Measurements from ENCODE around the gene RBP2.

Gene RBP2

DNA sequence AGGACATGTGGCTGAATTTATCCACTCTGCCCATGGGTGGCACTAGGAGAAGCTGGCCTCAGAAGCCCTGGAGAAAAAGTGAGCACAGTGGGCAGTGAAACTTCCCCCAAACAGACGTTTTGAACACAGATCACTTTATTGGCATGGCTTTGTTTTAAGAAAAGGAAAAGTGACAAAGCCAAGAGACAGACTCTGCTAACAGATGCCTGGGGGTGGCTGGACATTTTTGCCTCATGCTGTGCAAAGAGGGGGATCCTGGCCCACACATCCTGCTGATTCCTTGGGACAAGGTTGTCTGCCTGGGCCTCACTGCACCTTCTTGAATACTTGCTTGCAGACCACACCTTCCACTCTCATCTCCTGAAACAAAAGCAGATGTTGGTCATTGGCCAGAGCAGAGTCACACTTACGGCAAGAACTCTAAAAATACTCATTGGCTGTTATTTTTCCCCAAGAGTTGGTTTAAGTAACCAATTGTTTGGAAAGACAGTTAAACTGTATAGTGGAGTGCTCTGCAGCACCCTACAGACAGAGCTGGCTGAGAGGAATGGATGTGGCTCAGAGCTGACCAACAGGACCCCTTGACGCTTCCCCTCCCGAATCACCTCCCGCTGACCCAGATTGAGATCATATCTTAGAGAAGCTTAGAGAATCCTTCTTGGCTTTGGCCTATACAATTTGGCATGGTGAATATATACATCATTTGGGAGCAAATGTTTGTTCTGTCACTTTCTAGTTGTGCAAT is 41.2 kb upstream of the RBP2 start:
- Histone ChIP-seq H3K9me3 (no peaks in the 10 kb centered on the region), H3K4me1 (ENCODE audit: control insufficient read depth in 1 of 2, insufficient read depth in 1 of 2, low read depth in 1 of 2, low read length in 1 of 2) (peaks cover 5 to 11% of the 10 kb centered on the region in 2 experiments), H3K27me3 (no peaks in the 10 kb centered on the region), H3K27ac (no peak overlapping the region), H3K36me3 (no peaks in the 10 kb centered on the region), H3K4me3 (ENCODE audit: low read depth in 1 of 2, low read length in 1 of 2) (no peak overlapping the region)
- TF ChIP-seq, protein P1, sequence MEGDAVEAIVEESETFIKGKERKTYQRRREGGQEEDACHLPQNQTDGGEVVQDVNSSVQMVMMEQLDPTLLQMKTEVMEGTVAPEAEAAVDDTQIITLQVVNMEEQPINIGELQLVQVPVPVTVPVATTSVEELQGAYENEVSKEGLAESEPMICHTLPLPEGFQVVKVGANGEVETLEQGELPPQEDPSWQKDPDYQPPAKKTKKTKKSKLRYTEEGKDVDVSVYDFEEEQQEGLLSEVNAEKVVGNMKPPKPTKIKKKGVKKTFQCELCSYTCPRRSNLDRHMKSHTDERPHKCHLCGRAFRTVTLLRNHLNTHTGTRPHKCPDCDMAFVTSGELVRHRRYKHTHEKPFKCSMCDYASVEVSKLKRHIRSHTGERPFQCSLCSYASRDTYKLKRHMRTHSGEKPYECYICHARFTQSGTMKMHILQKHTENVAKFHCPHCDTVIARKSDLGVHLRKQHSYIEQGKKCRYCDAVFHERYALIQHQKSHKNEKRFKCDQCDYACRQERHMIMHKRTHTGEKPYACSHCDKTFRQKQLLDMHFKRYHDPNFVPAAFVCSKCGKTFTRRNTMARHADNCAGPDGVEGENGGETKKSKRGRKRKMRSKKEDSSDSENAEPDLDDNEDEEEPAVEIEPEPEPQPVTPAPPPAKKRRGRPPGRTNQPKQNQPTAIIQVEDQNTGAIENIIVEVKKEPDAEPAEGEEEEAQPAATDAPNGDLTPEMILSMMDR (IDR thresholded peaks at IDR 0.05), result no peak

DNA sequence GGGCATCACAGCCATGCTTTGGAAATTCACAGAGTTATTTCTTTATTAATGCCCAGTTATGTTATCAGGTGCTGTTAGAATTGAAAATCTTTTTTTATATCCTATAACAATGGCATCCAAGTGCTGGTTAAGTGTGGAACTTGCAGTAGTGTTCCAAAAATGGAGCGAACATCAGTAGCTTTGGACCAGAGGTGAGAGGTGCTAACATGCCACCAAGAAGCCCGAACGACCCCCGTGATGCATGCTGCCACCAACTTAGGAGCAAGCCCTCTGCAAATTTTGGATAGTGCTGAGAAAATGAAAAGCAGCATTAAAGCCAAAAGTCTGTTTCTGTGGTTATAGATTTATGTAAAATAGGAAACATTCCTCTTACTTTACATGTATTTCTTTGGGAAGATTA is 38.4 kb upstream of the RBP2 start:
- Histone ChIP-seq H3K27me3 (no peaks in the 10 kb centered on the region), H3K4me3 (ENCODE audit: low read depth in 1 of 2, low read length in 1 of 2) (no peak overlapping the region), H3K27ac (no peak overlapping the region), H3K4me1 (ENCODE audit: control insufficient read depth in 1 of 2, insufficient read depth in 1 of 2, low read depth in 1 of 2, low read length in 1 of 2) (no peaks in the 10 kb centered on the region), H3K36me3 (no peaks in the 10 kb centered on the region), H3K9me3 (no peaks in the 10 kb centered on the region)
- TF ChIP-seq, protein P1 (IDR thresholded peaks at IDR 0.05), result no peak

DNA sequence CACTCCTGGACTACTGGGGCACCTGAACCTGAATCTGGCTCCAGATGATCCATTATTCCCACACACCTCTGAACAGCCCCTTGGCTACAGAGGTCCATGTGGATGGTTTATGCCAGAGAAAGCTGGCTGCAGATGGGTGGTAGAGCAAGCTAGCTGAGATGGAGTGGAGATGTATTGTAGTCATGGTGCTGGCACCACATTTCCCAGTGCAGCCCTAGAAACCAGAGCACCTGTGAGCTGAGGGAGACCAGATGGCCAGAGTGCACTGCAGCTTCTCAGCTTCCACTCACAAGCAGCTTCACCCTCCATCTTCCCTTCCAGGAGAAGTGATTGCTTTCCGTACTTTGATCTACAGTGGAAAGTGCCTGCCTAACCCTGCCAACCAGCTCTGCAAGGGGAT is 33.3 kb upstream of the RBP2 start:
- TF ChIP-seq, protein P1 (IDR thresholded peaks at IDR 0.05), result no peak
- H3K36me3 ChIP-seq, result no peaks in the 10 kb centered on the region
- H3K4me3 ChIP-seq (ENCODE audit: low read depth in 1 of 2, low read length in 1 of 2), result no peak overlapping the region

DNA sequence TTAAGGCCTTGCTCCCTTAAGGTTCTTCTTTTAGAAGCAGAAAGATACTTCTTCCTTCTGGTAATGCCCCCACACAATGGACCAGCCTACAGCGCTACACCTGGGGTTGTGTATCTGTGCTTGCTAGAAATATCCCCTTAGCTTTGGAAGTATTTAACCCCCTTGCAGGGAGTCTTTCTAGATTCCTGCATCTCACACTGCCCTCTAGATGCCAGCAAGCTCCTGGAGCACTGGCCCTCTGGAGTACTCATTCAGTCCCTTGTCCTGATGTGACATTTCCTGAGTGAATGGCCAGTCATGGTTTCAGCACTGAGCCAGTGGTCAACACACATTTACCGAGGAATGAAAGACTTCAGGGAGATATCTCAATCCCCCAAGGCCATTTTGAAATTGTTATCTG is 30.4 kb upstream of the RBP2 start:
- Histone ChIP-seq H3K9me3 (no peaks in the 10 kb centered on the region), H3K36me3 (no peaks in the 10 kb centered on the region), H3K4me1 (ENCODE audit: control insufficient read depth in 1 of 2, insufficient read depth in 1 of 2, low read depth in 1 of 2, low read length in 1 of 2) (no peaks in the 10 kb centered on the region), H3K27ac (no peak overlapping the region), H3K4me3 (ENCODE audit: low read depth in 1 of 2, low read length in 1 of 2) (no peak overlapping the region), H3K27me3 (no peaks in the 10 kb centered on the region)
- TF ChIP-seq, protein P1 (IDR thresholded peaks at IDR 0.05), result no peak

More for the DNA sequence above, 33.3 kb upstream of the RBP2 start:
- no peak overlapping the region for H3K27ac ChIP-seq
- H3K9me3 ChIP-seq, result no peaks in the 10 kb centered on the region
- H3K4me1 ChIP-seq (ENCODE audit: control insufficient read depth in 1 of 2, insufficient read depth in 1 of 2, low read depth in 1 of 2, low read length in 1 of 2), result no peaks in the 10 kb centered on the region
- no peaks in the 10 kb centered on the region for H3K27me3 ChIP-seq

DNA sequence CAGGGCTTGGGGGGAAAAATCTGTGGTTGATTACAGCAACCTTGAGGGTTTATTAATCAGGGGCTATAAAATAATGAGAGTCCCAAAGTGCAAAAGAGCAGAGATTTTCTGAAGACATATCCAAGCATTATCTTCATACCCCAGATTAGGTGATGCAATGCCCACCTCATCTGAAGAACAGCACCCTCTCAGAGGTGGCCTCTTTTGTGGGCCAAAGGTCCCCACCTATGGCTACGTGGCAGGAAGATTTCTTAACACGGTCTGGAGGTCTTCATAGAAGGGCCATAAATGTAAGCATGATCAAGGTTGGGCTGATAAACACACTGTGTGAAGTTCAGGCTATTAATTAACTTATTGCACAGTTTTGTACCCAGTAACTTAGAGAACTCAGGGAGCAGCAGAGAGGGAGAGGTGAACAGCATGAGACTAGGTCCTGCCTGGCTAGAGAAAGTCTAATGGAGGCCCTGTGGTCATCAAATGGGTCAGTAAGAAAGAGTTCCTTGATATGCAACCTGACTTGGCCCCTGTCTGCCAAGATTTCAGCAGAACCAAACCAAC is 29.6 kb upstream of the RBP2 start:
- Histone ChIP-seq H3K9me3 (no peaks in the 10 kb centered on the region), H3K27ac (no peak overlapping the region), H3K4me1 (ENCODE audit: control insufficient read depth in 1 of 2, insufficient read depth in 1 of 2, low read depth in 1 of 2, low read length in 1 of 2) (no peaks in the 10 kb centered on the region), H3K4me3 (ENCODE audit: low read depth in 1 of 2, low read length in 1 of 2) (no peak overlapping the region), H3K36me3 (no peaks in the 10 kb centered on the region), H3K27me3 (no peaks in the 10 kb centered on the region)
- TF ChIP-seq, protein P1 (IDR thresholded peaks at IDR 0.05), result no peak
